Measurements from ENCODE around the gene AP5Z1.

The AP5Z1 gene

GRCh38 chr7:4739528-4739992 lies 35.9 kb upstream of the AP5Z1 start:
- no peak for DNase-seq
- Histone ChIP-seq H3K4me3 (ENCODE audit: control insufficient read depth in 1 of 7, extremely low read depth in 1 of 7, insufficient read depth in 4 of 7, low read depth in 2 of 7, low read length in 6 of 7) (peak overlapping the region in 1 of 7 experiments; percentile 24), H3K4me1 (ENCODE audit: control extremely low read depth in 1 of 4, control insufficient read depth in 4 of 4, insufficient read depth in 4 of 4, low read length in 3 of 4) (peaks cover 0 to 38% (median 34%) of the 10 kb centered on the region in 4 experiments), H3K27me3 (replicated peaks in 2 of 5; ENCODE audit: control insufficient read depth in 4 of 5, insufficient read depth in 5 of 5, low read length in 4 of 5) (no peaks in the 10 kb centered on the region), H3K36me3 (ENCODE audit: control insufficient read depth in 4 of 4, insufficient read depth in 4 of 4, low read length in 3 of 4) (peaks cover 4 to 33% (median 20%) of the 10 kb centered on the region in 4 experiments), H3K9me3 (ENCODE audit: control extremely low read depth in 1 of 5, control insufficient read depth in 4 of 5, insufficient read depth in 2 of 5, low read depth in 1 of 5, low read length in 4 of 5) (no peaks in the 10 kb centered on the region), H3K27ac (ENCODE audit: insufficient read depth in 1 of 2, low read depth in 1 of 2, low read length in 2 of 2, poor library complexity in 1 of 2, severe bottlenecking in 2 of 2) (peak overlapping the region in 1 of 2 experiments; percentile 61)
- ChIA-PET POLR2A (no interaction called here), CTCF (interaction anchor here (1.7 kb wide), 1 partner anchor 48 kb away, joined by 4 read pairs; no protein-coding TSS in a partner anchor)
- 81% methylated on average over 16 of the region's 16 CpGs for WGBS (ENCODE audit: insufficient coverage)

GRCh38 chr7:4740796-4741195 lies 34.6 kb upstream of the AP5Z1 start:
- H3K4me3 ChIP-seq (ENCODE audit: control insufficient read depth in 1 of 7, extremely low read depth in 1 of 7, insufficient read depth in 4 of 7, low read depth in 2 of 7, low read length in 6 of 7) = no peak overlapping the region
- POLR2A ChIA-PET = no interaction called here
- peaks cover 0 to 51% (median 44%) of the 10 kb centered on the region in 4 experiments for H3K4me1 ChIP-seq (ENCODE audit: control extremely low read depth in 1 of 4, control insufficient read depth in 4 of 4, insufficient read depth in 4 of 4, low read length in 3 of 4)
- no peaks in the 10 kb centered on the region for H3K9me3 ChIP-seq (ENCODE audit: control extremely low read depth in 1 of 5, control insufficient read depth in 4 of 5, insufficient read depth in 2 of 5, low read depth in 1 of 5, low read length in 4 of 5)
- 97% methylated on average over 13 of the region's 22 CpGs for WGBS (ENCODE audit: insufficient coverage)
- no peak for DNase-seq
- peaks cover 4 to 33% (median 20%) of the 10 kb centered on the region in 4 experiments for H3K36me3 ChIP-seq (ENCODE audit: control insufficient read depth in 4 of 4, insufficient read depth in 4 of 4, low read length in 3 of 4)
- no peak overlapping the region for H3K27ac ChIP-seq (ENCODE audit: insufficient read depth in 1 of 2, low read depth in 1 of 2, low read length in 2 of 2, poor library complexity in 1 of 2, severe bottlenecking in 2 of 2)
- no peaks in the 10 kb centered on the region for H3K27me3 ChIP-seq (replicated peaks in 2 of 5; ENCODE audit: control insufficient read depth in 4 of 5, insufficient read depth in 5 of 5, low read length in 4 of 5)
- CTCF ChIA-PET = interaction anchor here (0.6 to 1.1 kb wide), 3 partner anchors 11 to 36 kb away, joined by 3 to 4 read pairs (median 4); no protein-coding TSS in a partner anchor

DNA sequence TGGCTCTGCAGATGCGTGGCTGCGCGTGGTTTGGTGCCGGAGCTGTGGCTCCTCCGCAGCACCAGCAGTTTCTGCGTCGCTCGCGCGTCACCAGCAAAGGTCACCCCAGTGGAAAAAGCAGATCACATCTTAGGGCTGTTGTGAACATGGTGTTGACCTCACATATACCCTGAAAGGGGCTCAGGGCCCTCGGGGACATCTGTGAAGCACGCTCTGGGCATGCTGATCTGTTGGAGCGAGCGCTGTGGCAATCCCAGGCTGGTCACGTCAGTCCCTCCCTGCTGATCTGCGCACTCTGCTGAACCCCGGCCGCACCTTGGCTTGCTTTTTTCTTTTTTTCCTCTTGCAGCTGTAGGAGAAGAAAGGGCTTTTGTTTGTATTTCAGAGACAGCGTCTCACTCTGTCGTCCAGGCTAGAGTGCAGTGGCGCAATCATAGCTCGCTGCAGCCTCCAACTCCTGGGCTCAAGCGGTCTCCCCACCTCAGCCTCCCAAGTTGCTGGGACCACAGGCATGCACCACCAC lies 33.3 kb upstream of the AP5Z1 start:
- no peak for DNase-seq
- H3K9me3 ChIP-seq (ENCODE audit: control extremely low read depth in 1 of 5, control insufficient read depth in 4 of 5, insufficient read depth in 2 of 5, low read depth in 1 of 5, low read length in 4 of 5) = no peaks in the 10 kb centered on the region
- H3K4me1 ChIP-seq (ENCODE audit: control extremely low read depth in 1 of 4, control insufficient read depth in 4 of 4, insufficient read depth in 4 of 4, low read length in 3 of 4) = peaks cover 0 to 59% (median 55%) of the 10 kb centered on the region in 4 experiments
- WGBS (ENCODE audit: insufficient coverage) = 96% methylated on average over 20 of the region's 23 CpGs
- H3K27ac ChIP-seq (ENCODE audit: insufficient read depth in 1 of 2, low read depth in 1 of 2, low read length in 2 of 2, poor library complexity in 1 of 2, severe bottlenecking in 2 of 2) = no peak overlapping the region
- H3K36me3 ChIP-seq (ENCODE audit: control insufficient read depth in 4 of 4, insufficient read depth in 4 of 4, low read length in 3 of 4) = peaks cover 4 to 35% (median 21%) of the 10 kb centered on the region in 4 experiments
- ChIA-PET POLR2A (interaction anchor here (0.6 kb wide), 1 partner anchor 9 kb away, joined by 3 read pairs; no protein-coding TSS in a partner anchor), CTCF (interaction anchor here (0.9 to 2.1 kb wide), 4 partner anchors 9 to 59 kb away, joined by 4 to 6 read pairs (median 4); no protein-coding TSS in a partner anchor)
- H3K27me3 ChIP-seq (replicated peaks in 2 of 5; ENCODE audit: control insufficient read depth in 4 of 5, insufficient read depth in 5 of 5, low read length in 4 of 5) = no peaks in the 10 kb centered on the region
- no peak overlapping the region for H3K4me3 ChIP-seq (ENCODE audit: control insufficient read depth in 1 of 7, extremely low read depth in 1 of 7, insufficient read depth in 4 of 7, low read depth in 2 of 7, low read length in 6 of 7)

DNA sequence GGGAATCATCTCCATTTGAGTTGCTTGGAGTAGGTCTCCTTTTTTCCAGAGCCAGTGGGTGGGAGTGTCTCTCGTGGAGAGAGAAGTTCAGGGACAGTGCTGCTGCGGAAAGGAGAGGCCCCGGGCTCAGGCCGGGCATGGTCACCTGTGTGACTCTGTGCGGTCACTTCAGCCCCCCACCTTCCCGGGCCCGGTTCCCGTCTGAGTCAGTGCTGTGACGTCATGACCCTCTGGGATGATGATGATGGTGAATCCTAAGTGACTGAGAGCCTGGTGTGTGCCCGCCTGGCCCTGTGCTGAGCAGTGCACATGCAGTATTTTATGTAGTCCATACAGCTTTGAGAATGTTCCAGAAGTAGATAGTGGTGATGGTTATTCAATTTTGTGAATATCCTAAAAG lies 32.6 kb upstream of the AP5Z1 start:
- Histone ChIP-seq H3K9me3 (ENCODE audit: control extremely low read depth in 1 of 5, control insufficient read depth in 4 of 5, insufficient read depth in 2 of 5, low read depth in 1 of 5, low read length in 4 of 5) (no peaks in the 10 kb centered on the region), H3K36me3 (ENCODE audit: control insufficient read depth in 4 of 4, insufficient read depth in 4 of 4, low read length in 3 of 4) (peaks cover 4 to 36% (median 23%) of the 10 kb centered on the region in 4 experiments), H3K27ac (ENCODE audit: insufficient read depth in 1 of 2, low read depth in 1 of 2, low read length in 2 of 2, poor library complexity in 1 of 2, severe bottlenecking in 2 of 2) (no peak overlapping the region), H3K4me3 (ENCODE audit: control insufficient read depth in 1 of 7, extremely low read depth in 1 of 7, insufficient read depth in 4 of 7, low read depth in 2 of 7, low read length in 6 of 7) (no peak overlapping the region), H3K4me1 (ENCODE audit: control extremely low read depth in 1 of 4, control insufficient read depth in 4 of 4, insufficient read depth in 4 of 4, low read length in 3 of 4) (peaks cover 0 to 63% (median 56%) of the 10 kb centered on the region in 4 experiments), H3K27me3 (replicated peaks in 2 of 5; ENCODE audit: control insufficient read depth in 4 of 5, insufficient read depth in 5 of 5, low read length in 4 of 5) (no peaks in the 10 kb centered on the region)
- ChIA-PET CTCF (interaction anchor here (0.9 to 2.5 kb wide), 4 partner anchors 10 to 60 kb away, joined by 4 to 12 read pairs (median 5); no protein-coding TSS in a partner anchor), POLR2A (no interaction called here)
- DNase-seq = no peak
- WGBS (ENCODE audit: insufficient coverage) = 100% methylated on average over 9 of the region's 10 CpGs

GRCh38 chr7:4744391-4745264 lies 30.8 kb upstream of the AP5Z1 start:
- peaks cover 4 to 47% (median 29%) of the 10 kb centered on the region in 4 experiments for H3K36me3 ChIP-seq (ENCODE audit: control insufficient read depth in 4 of 4, insufficient read depth in 4 of 4, low read length in 3 of 4)
- DNase-seq = peak; percentile 75 to 90 (median 76)
- no peaks in the 10 kb centered on the region for H3K9me3 ChIP-seq (ENCODE audit: control extremely low read depth in 1 of 5, control insufficient read depth in 4 of 5, insufficient read depth in 2 of 5, low read depth in 1 of 5, low read length in 4 of 5)
- ChIA-PET POLR2A (no interaction called here), CTCF (interaction anchor here (0.9 to 2.7 kb wide), 6 partner anchors 10 to 133 kb away, joined by 3 to 13 read pairs (median 8); no protein-coding TSS in a partner anchor)
- H3K4me3 ChIP-seq (ENCODE audit: control insufficient read depth in 1 of 7, extremely low read depth in 1 of 7, insufficient read depth in 4 of 7, low read depth in 2 of 7, low read length in 6 of 7) = peak overlapping the region; percentile 11 to 88 (median 60)
- H3K27ac ChIP-seq (ENCODE audit: insufficient read depth in 1 of 2, low read depth in 1 of 2, low read length in 2 of 2, poor library complexity in 1 of 2, severe bottlenecking in 2 of 2) = peak overlapping the region; percentile 85 to 93
- WGBS (ENCODE audit: insufficient coverage) = 21% methylated on average over 16 of the region's 31 CpGs
- H3K27me3 ChIP-seq (replicated peaks in 2 of 5; ENCODE audit: control insufficient read depth in 4 of 5, insufficient read depth in 5 of 5, low read length in 4 of 5) = no peaks in the 10 kb centered on the region
- peaks cover 3 to 61% (median 45%) of the 10 kb centered on the region in 4 experiments for H3K4me1 ChIP-seq (ENCODE audit: control extremely low read depth in 1 of 4, control insufficient read depth in 4 of 4, insufficient read depth in 4 of 4, low read length in 3 of 4)

- Histone ChIP-seq H3K4me1 (ENCODE audit: control extremely low read depth in 1 of 4, control insufficient read depth in 4 of 4, insufficient read depth in 4 of 4, low read length in 3 of 4) (peaks cover 3 to 58% (median 43%) of the 10 kb centered on the region in 4 experiments), H3K9me3 (ENCODE audit: control extremely low read depth in 1 of 5, control insufficient read depth in 4 of 5, insufficient read depth in 2 of 5, low read depth in 1 of 5, low read length in 4 of 5) (no peaks in the 10 kb centered on the region), H3K27ac (ENCODE audit: insufficient read depth in 1 of 2, low read depth in 1 of 2, low read length in 2 of 2, poor library complexity in 1 of 2, severe bottlenecking in 2 of 2) (peak overlapping the region; percentile 85 to 93), H3K36me3 (ENCODE audit: control insufficient read depth in 4 of 4, insufficient read depth in 4 of 4, low read length in 3 of 4) (peaks cover 4 to 49% (median 32%) of the 10 kb centered on the region in 4 experiments), H3K4me3 (ENCODE audit: control insufficient read depth in 1 of 7, extremely low read depth in 1 of 7, insufficient read depth in 4 of 7, low read depth in 2 of 7, low read length in 6 of 7) (peak overlapping the region in 6 of 7 experiments; percentile 43 to 88 (median 65)), H3K27me3 (replicated peaks in 2 of 5; ENCODE audit: control insufficient read depth in 4 of 5, insufficient read depth in 5 of 5, low read length in 4 of 5) (no peaks in the 10 kb centered on the region)
- POLR2A ChIA-PET = interaction anchor here (0.7 kb wide), 1 partner anchor 20 kb away, joined by 4 read pairs; no protein-coding TSS in a partner anchor
- WGBS (ENCODE audit: insufficient coverage) = 21% methylated on average over 8 of the region's 18 CpGs
- peak in 1 of 3 donors; percentile 46 for DNase-seq
- CTCF ChIA-PET = interaction anchor here (1.0 to 2.7 kb wide), 5 partner anchors 10 to 134 kb away, joined by 4 to 13 read pairs (median 5); no protein-coding TSS in a partner anchor
Measured at GRCh38 chr7:4745265-4745919, 30.0 kb upstream of the AP5Z1 start.

Measured in common myeloid progenitor, CD34-positive (primary cell).